DOHH2 (cell line): Measurements from ENCODE around the gene BASP1.

ENCODE experiments used
- H3F3A ChIP-seq: fragments of 200-600 bp; sonication (generic), shearing (Covaris generic); 2 replicates; pipeline ENCODE4 v1.6.0; 2016; ENCODE audit warnings: antibody characterized with exemption, mild to moderate bottlenecking; ENCODE audit not compliant: control insufficient read depth, insufficient read depth
- H3K27ac ChIP-seq: fragments of 200-600 bp; sonication (generic); 2 replicates; pipeline ENCODE4 v1.5.1; 2014; ENCODE audit warnings: low read depth, mild to moderate bottlenecking, low read length, moderate library complexity
- H3K27me3 ChIP-seq: fragments of 200-600 bp; sonication (generic); 2 replicates; pipeline ENCODE4 v1.6.1; 2014; ENCODE audit warnings: mild to moderate bottlenecking, low read length, mixed read lengths; ENCODE audit not compliant: control insufficient read depth
- H3K36me3 ChIP-seq: fragments of 200-600 bp; sonication (generic); 2 replicates; pipeline ENCODE4 v1.6.1; 2014; ENCODE audit warnings: mild to moderate bottlenecking, low read length, moderate library complexity, mixed read lengths; ENCODE audit not compliant: control insufficient read depth
- H3K4me1 ChIP-seq: fragments of 200-600 bp; sonication (generic); 2 replicates; pipeline ENCODE4 v1.6.1; 2014; ENCODE audit warnings: mild to moderate bottlenecking, low read length, mixed read lengths; ENCODE audit not compliant: control insufficient read depth
- H3K4me2 ChIP-seq: fragments of 200-600 bp; sonication (generic); 2 replicates; pipeline ENCODE4 v1.6.0; 2014; ENCODE audit warnings: mild to moderate bottlenecking, low read length, moderate library complexity
- H3K4me3 ChIP-seq: fragments of 200-600 bp; sonication (generic); 2 replicates; pipeline ENCODE4 v1.5.1; 2014; ENCODE audit warnings: mild to moderate bottlenecking, low read length, mixed read lengths
- H3K79me2 ChIP-seq: fragments of 200-600 bp; sonication (generic); 2 replicates; pipeline ENCODE4 v1.6.1; 2014; ENCODE audit warnings: mild to moderate bottlenecking, low read length, mixed read lengths; ENCODE audit not compliant: control insufficient read depth
- H3K9me2 ChIP-seq: fragments of 200-600 bp; sonication (generic); replicated peaks from 2 replicates; pipeline ENCODE4 v1.6.1; 2014; ENCODE audit warnings: mild to moderate bottlenecking, low read length, mixed read lengths; ENCODE audit not compliant: control insufficient read depth
- H3K9me3 ChIP-seq: fragments of 200-600 bp; sonication (generic); 2 replicates; pipeline ENCODE4 v1.6.1; 2014; ENCODE audit warnings: antibody characterized with exemption, low read length, mixed read lengths; ENCODE audit not compliant: control insufficient read depth, insufficient read depth
- H4K20me1 ChIP-seq: fragments of 200-600 bp; sonication (generic); 2 replicates; pipeline ENCODE4 v1.6.0; 2014; ENCODE audit warnings: low read depth, mild to moderate bottlenecking, antibody characterized with exemption, low read length, moderate library complexity; ENCODE audit not compliant: control insufficient read depth, insufficient read depth
- EZH2phosphoT487 ChIP-seq: fragments of 200-600 bp; sonication (generic); IDR thresholded peaks from 2 replicates; pipeline ENCODE4 v1.6.1; 2017; ENCODE audit warnings: borderline replicate concordance, mild to moderate bottlenecking, antibody characterized with exemption, low read length, moderate library complexity, mixed read lengths
- TF ChIP-seq, protein P1 (sequence below): fragments of 200-600 bp; sonication (generic); IDR thresholded peaks from one replicate; pipeline ENCODE4 v1.5.1; 2014; ENCODE audit warnings: antibody characterized with exemption, mild to moderate bottlenecking, low read depth, low read length; ENCODE audit not compliant: poor library complexity, severe bottlenecking

BASP1 gene

GRCh38 chr5:17214893-17215292 lies 2.5 kb upstream of the BASP1 start:
- TF ChIP-seq, protein P1, sequence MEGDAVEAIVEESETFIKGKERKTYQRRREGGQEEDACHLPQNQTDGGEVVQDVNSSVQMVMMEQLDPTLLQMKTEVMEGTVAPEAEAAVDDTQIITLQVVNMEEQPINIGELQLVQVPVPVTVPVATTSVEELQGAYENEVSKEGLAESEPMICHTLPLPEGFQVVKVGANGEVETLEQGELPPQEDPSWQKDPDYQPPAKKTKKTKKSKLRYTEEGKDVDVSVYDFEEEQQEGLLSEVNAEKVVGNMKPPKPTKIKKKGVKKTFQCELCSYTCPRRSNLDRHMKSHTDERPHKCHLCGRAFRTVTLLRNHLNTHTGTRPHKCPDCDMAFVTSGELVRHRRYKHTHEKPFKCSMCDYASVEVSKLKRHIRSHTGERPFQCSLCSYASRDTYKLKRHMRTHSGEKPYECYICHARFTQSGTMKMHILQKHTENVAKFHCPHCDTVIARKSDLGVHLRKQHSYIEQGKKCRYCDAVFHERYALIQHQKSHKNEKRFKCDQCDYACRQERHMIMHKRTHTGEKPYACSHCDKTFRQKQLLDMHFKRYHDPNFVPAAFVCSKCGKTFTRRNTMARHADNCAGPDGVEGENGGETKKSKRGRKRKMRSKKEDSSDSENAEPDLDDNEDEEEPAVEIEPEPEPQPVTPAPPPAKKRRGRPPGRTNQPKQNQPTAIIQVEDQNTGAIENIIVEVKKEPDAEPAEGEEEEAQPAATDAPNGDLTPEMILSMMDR: no peak
- no peak for TF ChIP-seq EZH2phosphoT487
- H3F3A ChIP-seq: no peaks in the 10 kb centered on the region; the same call in 1 of the 2 replicates
- H3K27me3 ChIP-seq: peaks cover 17% of the 10 kb centered on the region
- peaks cover 31% of the 10 kb centered on the region for H3K4me1 ChIP-seq
- peaks cover 8% of the 10 kb centered on the region for H3K36me3 ChIP-seq
- H3K27ac ChIP-seq: no peak overlapping the region
- peaks cover 22% of the 10 kb centered on the region for H3K79me2 ChIP-seq
- H3K4me3 ChIP-seq: no peak overlapping the region
- H3K4me2 ChIP-seq: no peak overlapping the region
- no peaks in the 10 kb centered on the region for H3K9me3 ChIP-seq
- no peaks in the 10 kb centered on the region for H3K9me2 ChIP-seq
- H4K20me1 ChIP-seq: no peaks in the 10 kb centered on the region

DNA sequence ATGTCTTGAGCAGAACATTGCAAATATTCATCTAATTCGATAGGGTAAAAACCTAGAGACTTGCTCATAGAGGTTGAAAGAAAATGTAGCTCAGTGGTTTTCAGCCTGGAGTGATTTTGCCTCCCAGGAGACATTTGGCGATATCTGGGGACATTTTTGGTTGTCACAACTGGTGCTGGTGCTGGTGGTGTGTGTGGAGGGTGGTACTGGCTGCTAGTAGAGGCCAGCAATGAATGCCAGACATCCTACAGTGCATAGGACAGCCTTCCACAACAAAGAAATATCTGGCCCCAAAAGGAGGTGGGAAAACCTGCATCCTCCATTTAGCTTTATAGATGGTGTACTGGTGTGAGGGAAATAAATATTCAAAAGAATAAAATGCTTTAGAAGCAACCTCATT lies 2.1 kb upstream of the BASP1 start:
- H3K9me3 ChIP-seq: no peaks in the 10 kb centered on the region
- peak overlapping the region; percentile 83; the same call in 1 of the 2 replicates for H3K4me2 ChIP-seq
- no peak overlapping the region for H3K27ac ChIP-seq
- H3K4me3 ChIP-seq: no peak overlapping the region
- H3F3A ChIP-seq: peaks cover 3% of the 10 kb centered on the region; the same call in 1 of the 2 replicates
- peaks cover 17% of the 10 kb centered on the region for H3K27me3 ChIP-seq
- peaks cover 27% of the 10 kb centered on the region for H3K79me2 ChIP-seq
- no peaks in the 10 kb centered on the region for H3K9me2 ChIP-seq
- H3K4me1 ChIP-seq: peaks cover 35% of the 10 kb centered on the region
- H3K36me3 ChIP-seq: peaks cover 8% of the 10 kb centered on the region
- H4K20me1 ChIP-seq: no peaks in the 10 kb centered on the region
- TF ChIP-seq, protein P1: no peak
- TF ChIP-seq EZH2phosphoT487: no peak

DNA sequence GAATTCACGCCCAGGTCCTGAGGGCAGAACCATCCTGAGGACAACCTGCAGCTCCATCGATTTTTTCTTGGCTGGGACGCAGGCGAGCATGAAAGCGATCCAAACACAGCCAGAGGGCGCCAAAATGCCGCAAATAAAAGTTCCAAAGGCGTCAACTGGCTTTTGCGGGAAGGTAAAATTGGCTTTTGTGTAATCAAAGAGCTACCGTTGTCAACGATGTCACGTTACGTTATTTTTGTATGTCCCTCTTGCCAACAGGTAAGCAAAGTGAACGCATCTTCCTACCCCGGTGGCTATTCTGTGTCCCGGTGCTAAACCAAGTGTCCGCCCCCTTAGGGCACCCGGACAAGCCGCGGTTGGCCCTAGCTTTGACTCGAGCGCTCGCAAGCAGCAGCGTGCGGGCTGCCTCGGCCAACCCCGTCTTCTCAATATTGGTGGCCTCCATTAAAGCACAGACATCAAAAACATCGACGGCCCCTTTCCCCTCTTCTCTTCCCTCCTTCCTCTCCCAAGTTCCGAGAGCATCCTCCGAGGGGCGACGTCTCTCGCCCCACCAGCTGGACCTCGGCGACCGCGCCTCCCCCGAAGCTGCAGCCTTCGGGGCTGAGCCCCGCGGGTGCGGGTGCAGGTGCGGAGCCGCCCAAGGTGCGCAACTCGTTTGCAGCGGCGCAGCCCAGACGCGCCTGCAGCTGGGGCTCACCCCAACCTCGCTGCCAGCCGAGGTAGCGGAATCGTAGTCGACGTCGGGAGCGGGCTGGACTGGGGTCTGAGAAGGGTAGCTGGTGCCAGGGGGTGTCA lies 1.1 kb upstream of the BASP1 start:
- Histone ChIP-seq H3K4me1 (peaks cover 44% of the 10 kb centered on the region), H3K36me3 (peaks cover 8% of the 10 kb centered on the region), H3F3A (peaks cover 7% of the 10 kb centered on the region; the same call in 1 of the 2 replicates), H3K79me2 (peaks cover 37% of the 10 kb centered on the region), H3K27ac (peak overlapping the region; percentile 36), H3K9me2 (no peaks in the 10 kb centered on the region), H3K4me3 (peak overlapping the region; percentile 73), H4K20me1 (no peaks in the 10 kb centered on the region), H3K27me3 (peaks cover 17% of the 10 kb centered on the region), H3K9me3 (no peaks in the 10 kb centered on the region), H3K4me2 (peak overlapping the region; percentile 83)
- TF ChIP-seq, protein P1: peak; percentile 81
- TF ChIP-seq EZH2phosphoT487: no peak
